Stimulated activated CD8-positive, alpha-beta memory T cell treated with anti-CD3 and anti-CD28 coated beads, Interleukin-7, amount 100 ng/mL, for 48 hours (primary cell): ENCODE measurements around the gene INTS2.
"Not testable (repeated sequence)": the region's sequence is repeated elsewhere in the genome, so short reads cannot be mapped to it uniquely, and the experiment has no call there.

Source experiments
- DNase-seq, 2 donors: peaks; one replicate each; pipeline ENCODE4 v3.0.0-alpha.2; 2020; ENCODE audit warnings: low read depth in 1 of 2; ENCODE audit errors: extremely low read depth in 1 of 2

Gene INTS2

DNA sequence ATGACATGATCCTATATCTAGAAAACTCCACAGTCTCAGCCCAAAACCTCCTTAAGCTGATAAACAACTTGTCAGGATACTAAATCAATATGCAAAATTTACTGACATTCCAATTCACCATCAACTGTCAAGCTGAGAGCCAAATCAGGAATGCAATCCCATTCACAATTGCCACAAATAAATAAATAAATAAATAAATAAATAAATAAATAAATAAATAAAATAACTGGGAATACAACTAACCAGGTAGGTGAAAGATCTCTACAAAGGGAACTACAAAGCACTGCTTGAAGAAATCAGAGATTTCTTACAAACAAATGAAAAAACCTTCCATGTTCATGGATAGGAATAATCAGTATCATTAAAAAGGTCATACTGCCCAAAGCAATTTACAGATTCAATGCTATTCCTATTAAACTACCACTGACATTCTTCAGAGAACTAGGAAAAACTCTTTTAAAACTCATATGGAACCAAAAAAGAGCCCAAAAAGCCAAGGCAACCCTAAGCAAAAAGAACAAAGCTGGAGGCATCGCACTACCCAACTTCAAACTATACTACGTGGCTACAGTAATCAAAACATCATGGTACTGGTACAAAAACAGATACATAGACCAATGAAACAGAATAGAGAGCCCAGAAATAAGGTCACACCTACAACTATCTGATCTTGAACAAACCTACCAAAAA lies 102.2 kb downstream of the INTS2 start:
- no peak for DNase-seq

DNA sequence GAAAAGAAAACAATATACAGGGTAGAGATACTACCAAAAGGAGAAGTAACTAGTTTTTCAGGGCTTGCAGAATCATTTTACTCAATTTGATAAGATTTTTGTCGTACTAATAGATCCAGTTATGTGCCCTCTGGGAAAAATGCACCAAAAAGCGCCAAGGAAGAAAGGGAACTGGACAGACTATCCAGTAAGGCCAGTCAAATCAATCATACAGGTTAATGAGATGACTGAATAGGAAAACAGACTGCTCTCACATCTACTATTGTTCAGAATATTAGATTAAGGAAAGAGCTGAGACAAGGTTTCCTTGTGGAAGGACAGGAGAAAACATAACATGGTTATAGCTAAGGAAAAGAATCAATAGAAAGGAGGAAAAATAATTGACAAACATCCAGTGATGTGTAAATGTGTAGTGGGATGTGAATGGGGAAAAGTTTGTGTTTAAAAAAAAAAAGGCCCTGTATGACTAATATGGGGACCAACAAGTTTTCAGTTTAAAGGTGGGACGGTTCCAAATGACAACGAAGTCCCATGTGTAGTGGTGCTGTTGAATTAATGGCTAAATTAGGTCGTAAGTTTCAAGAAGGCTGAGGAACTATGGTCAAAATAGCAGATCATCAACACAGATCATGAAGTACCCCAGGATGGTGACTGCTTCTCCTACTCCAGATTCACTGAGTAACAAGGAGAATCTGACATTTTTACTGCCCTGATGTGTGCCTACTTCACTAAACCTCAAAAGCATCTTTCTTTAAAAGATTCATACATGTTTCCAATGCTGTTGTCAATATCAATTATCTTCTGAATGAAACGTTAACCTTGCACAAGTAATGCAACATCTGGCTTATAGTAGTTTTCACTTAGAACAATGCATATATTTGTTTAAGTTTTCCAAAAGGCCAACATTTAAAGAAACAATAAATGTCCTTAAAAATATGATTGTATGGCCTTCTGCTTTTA lies 105.2 kb downstream of the INTS2 start:
- DNase-seq: no peak

DNA sequence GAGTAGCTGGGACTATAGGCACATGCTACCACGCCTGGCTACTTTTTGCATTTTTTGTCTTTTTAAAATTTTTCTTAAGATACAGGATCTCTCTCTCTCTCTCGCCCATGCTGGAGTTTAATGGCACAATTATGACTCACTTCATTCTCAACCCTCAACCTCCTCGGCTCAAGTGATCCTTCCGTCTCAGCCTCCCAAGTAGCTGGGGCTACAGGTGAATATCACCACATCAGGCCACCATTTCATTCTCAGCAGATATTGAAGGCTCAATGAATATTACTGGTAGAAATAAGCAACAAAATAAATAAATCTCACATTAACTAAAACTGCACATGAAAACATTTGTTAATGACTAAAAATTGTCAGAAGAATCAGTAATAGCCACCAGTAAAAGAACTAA lies 106.1 kb downstream of the INTS2 start:
- no peak for DNase-seq

DNA sequence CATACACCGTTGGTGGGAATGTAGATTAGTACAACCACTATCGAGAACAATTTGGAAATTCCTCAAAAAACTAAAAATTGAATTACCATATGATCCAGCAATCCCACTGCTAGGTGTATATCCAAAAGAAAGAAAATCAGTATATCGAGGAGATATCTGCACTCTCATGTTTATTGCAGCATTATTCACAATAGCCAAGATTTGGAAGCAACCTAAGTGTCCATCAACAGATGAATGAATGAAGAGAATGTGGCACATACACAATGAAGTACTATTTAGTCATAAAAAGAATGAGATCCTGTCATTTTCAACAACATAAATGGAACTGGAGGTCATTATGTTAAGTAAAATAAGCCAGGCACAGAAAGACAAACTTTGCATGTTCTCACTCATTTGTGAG lies 108.5 kb downstream of the INTS2 start:
- not testable (repeated sequence) for DNase-seq

DNA sequence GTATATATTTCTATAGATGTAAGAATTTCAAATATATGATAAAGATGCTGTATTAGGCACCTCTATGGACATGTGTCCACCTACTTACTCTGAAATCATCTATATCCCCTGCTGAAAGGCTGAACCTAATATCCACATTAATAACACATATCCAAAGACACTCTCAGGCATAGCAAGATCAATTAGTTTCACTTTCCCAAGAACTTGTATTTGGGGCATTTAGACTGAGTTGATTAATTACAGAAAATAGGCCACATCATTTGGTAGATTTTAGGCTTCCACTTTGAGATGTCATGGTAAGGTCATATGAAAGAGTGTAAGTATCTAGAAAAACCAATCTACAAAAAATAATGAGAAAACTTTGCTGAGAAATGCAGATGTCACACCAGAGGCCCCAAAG lies 109.6 kb downstream of the INTS2 start:
- DNase-seq: no peak

DNA sequence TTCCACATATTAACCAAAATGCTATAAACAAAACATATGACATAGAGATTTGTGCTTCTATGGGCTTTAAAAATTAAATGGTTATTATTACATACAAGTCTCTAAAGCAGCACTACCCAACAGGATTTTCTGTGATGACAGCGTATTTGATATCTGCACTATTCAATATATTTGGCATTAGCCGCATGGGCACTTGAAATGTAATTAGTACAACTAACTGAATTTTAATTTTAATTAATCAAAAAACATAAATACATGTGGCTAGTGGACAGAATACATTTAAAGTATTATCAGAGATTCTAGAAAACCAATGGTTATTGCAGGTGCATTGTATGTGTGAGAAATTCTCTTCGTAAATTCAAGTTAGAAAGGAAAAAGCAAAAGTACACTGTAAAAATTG lies 110.3 kb downstream of the INTS2 start:
- DNase-seq: no peak

DNA sequence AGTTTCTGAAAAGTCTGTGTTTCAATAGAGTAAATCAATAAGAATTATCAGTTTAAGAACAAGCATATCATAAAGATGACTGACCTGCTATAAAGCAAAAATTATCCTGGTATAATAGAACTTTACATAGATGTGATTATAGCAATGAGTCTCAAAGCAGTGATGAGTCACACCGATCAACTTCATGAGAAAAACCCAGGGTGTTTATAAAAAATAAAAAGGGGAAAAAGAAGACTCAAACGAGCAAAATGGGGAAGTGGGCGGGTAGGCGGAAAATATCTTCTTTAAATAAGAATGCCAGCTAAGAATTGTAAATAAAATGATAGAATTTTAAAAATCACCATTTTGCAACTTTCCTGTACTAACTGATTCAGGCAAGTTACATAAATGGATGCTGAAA lies 111.2 kb downstream of the INTS2 start:
- no peak for DNase-seq

DNA sequence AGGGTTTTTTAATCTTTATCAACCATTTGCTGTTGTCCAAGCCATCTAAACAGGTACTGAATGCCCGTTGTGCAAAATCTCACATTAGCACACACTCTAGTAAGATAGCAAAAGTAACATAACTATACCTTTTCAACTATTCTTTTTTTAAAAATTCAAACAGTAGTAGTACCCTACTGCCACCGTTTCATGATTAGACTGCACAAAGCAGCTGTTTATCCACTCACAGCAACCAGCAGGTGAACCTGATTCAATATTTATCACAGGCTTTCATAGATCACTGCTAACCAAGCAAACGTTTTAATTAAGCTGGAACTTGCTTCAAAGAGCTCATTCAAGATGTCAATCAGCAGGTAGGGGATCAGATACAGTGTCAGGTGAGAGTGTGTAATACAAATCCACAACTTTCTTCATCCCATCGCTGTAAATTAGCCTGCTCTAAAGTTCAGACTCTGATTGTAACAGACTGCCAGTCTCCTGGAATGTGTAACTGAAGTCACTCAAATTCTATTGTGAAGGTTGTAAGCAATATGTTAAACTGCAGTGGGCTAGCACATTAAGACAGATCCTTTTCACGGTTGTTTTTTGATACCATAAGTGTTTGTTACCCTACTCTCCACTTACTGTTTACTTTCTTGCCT lies 111.8 kb downstream of the INTS2 start:
- no peak for DNase-seq
